GM23338 (cell line): ENCODE measurements around the gene KLK12. TPM values are rescaled to one million over a fixed set of nuclear protein-coding genes. Genes with fewer than 3 reads are reported as not detected.

Source experiments
- ATAC-seq: fragments of 200-7000 bp; cut with Tn5 transposase; 3 replicates; pipeline ENCODE4 v1.9.1; 2020
- DNase-seq: peaks from one replicate; pipeline ENCODE4 v3.0.0-alpha.2; 2015; ENCODE audit warnings: low spot score
- H2AFZ ChIP-seq: fragments of 200-600 bp; sonication (generic); 2 replicates; pipeline ENCODE4 v1.8.0; 2016; ENCODE audit warnings: antibody characterized with exemption, mild to moderate bottlenecking, moderate library complexity
- H3F3A ChIP-seq: fragments of 200-600 bp; sonication (generic); replicated peaks from 2 replicates; pipeline ENCODE4 v1.8.0; 2017; ENCODE audit warnings: antibody characterized with exemption, mixed run types, low read depth
- H3K27ac ChIP-seq: fragments of 200-600 bp; sonication (generic); 2 replicates; pipeline ENCODE4 v1.6.1; 2016; ENCODE audit warnings: low read depth
- H3K27me3 ChIP-seq: fragments of 200-600 bp; sonication (generic); 2 replicates; pipeline ENCODE4 v1.8.0; 2016; ENCODE audit warnings: mild to moderate bottlenecking, mixed run types, moderate library complexity; ENCODE audit not compliant: insufficient read depth
- H3K36me3 ChIP-seq: fragments of 200-600 bp; sonication (generic); 2 replicates; pipeline ENCODE4 v1.8.0; 2016; ENCODE audit warnings: mild to moderate bottlenecking; ENCODE audit not compliant: insufficient read depth
- H3K4me1 ChIP-seq: fragments of 200-600 bp; sonication (generic); 2 replicates; pipeline ENCODE4 v1.8.0; 2016; ENCODE audit warnings: mild to moderate bottlenecking, moderate library complexity; ENCODE audit not compliant: insufficient read depth
- H3K4me2 ChIP-seq: fragments of 200-600 bp; sonication (generic); 2 replicates; pipeline ENCODE4 v1.7.1; 2017; ENCODE audit warnings: mixed run types
- H3K4me3 ChIP-seq: fragments of 200-600 bp; sonication (generic); 2 replicates; pipeline ENCODE4 v1.6.1; 2016; ENCODE audit warnings: mixed run types
- H3K79me2 ChIP-seq: fragments of 200-600 bp; sonication (generic); replicated peaks from 2 replicates; pipeline ENCODE4 v1.8.0; 2017; ENCODE audit warnings: mild to moderate bottlenecking; ENCODE audit not compliant: insufficient read depth
- H3K9me2 ChIP-seq: fragments of 200-600 bp; sonication (generic); 2 replicates; pipeline ENCODE4 v1.8.0; 2017; ENCODE audit not compliant: insufficient read depth
- H4K20me1 ChIP-seq: fragments of 200-600 bp; sonication (generic); replicated peaks from 2 replicates; pipeline ENCODE4 v1.8.0; 2017; ENCODE audit warnings: mild to moderate bottlenecking; ENCODE audit not compliant: insufficient read depth
- H3K27ac Mint-ChIP-seq: 2 replicates; pipeline ENCODE4 v1.8.0; 2020; ENCODE audit warnings: inconsistent platforms, mild to moderate bottlenecking, moderate library complexity, mixed read lengths
- H3K27me3 Mint-ChIP-seq: 3 replicates; pipeline ENCODE4 v1.8.0; 2022; ENCODE audit warnings: low read depth, mild to moderate bottlenecking, moderate library complexity, mixed read lengths, inconsistent platforms; ENCODE audit not compliant: insufficient read depth, poor library complexity
- H3K36me3 Mint-ChIP-seq: 3 replicates; pipeline ENCODE4 v1.8.0; 2021; ENCODE audit warnings: low read depth, mild to moderate bottlenecking, inconsistent platforms, moderate library complexity, mixed read lengths
- H3K4me1 Mint-ChIP-seq: 3 replicates; pipeline ENCODE4 v1.8.0; 2020; ENCODE audit warnings: mild to moderate bottlenecking, inconsistent platforms, mixed read lengths
- H3K4me3 Mint-ChIP-seq: 3 replicates; pipeline ENCODE4 v1.8.0; 2021; ENCODE audit warnings: moderate library complexity, mild to moderate bottlenecking, inconsistent platforms, mixed read lengths
- H3K9me3 Mint-ChIP-seq: 3 replicates; pipeline ENCODE4 v1.8.0; 2020; ENCODE audit warnings: moderate library complexity, mild to moderate bottlenecking, inconsistent platforms, mixed read lengths
- CREB1 ChIP-seq: fragments of 250-450 bp; sonication (Bioruptor Pico); IDR thresholded peaks from 2 replicates; pipeline ENCODE4 v1.5.0; 2020; ENCODE audit warnings: low read depth, mild to moderate bottlenecking, moderate library complexity
- CTCF ChIP-seq, 2 experiments: fragments of 200-600 bp in 1 of 2; sonication (generic) in 1 of 2; conservative IDR thresholded peaks; 2 replicates each; pipeline versions ENCODE4 v1.5.1 to v1.6.1; 2016 to 2017; ENCODE audit warnings: antibody characterized with exemption in 2 of 2, low read depth in 2 of 2, mild to moderate bottlenecking in 2 of 2, moderate library complexity in 1 of 2
- EZH2 ChIP-seq: fragments of 200-600 bp; sonication (generic); IDR thresholded peaks from one replicate; pipeline ENCODE4 v1.8.0; 2017; ENCODE audit warnings: antibody characterized with exemption, mild to moderate bottlenecking, low read depth; ENCODE audit not compliant: unreplicated experiment
- JUNB ChIP-seq: IDR thresholded peaks from one replicate; pipeline ENCODE4 v1.6.1; 2016; ENCODE audit warnings: antibody characterized with exemption; ENCODE audit not compliant: unreplicated experiment
- POLR2AphosphoS5 ChIP-seq: IDR thresholded peaks from 2 replicates; pipeline ENCODE4 v1.6.1; 2016; ENCODE audit warnings: antibody characterized with exemption, low read depth
- STAT1 ChIP-seq: IDR thresholded peaks from one replicate; pipeline ENCODE4 v1.6.1; 2016; ENCODE audit warnings: antibody characterized with exemption; ENCODE audit not compliant: unreplicated experiment
- ZNF114 ChIP-seq: fragments of 250-450 bp; sonication (Bioruptor Pico); IDR thresholded peaks from 2 replicates; pipeline ENCODE4 v1.5.0; 2020; ENCODE audit warnings: mild to moderate bottlenecking, moderate library complexity
- ZNF331 ChIP-seq: fragments of 250-450 bp; sonication (Bioruptor Pico); IDR thresholded peaks from 2 replicates; pipeline ENCODE4 v1.5.0; 2020; ENCODE audit warnings: low read depth, mild to moderate bottlenecking, moderate library complexity
- polyA plus RNA-seq: library from polyadenylated mRNA; unstranded; fragments of >200 nt; fragmentation: Nextera tagmentation; extraction: Ambion mirVana; gene quantifications from 2 replicates; pipeline ENCODE4 v1.2.1, GENCODE V29; 2016
- total RNA-seq: library from RNA; depleted of rRNA; stranded (reverse); fragments of >200 nt; shearing (Covaris generic); gene quantifications from 2 replicates; pipeline ENCODE4 v1.2.3, GENCODE V29; 2014
- TF ChIP-seq, protein P1 (sequence below): IDR thresholded peaks from 2 replicates; pipeline ENCODE4 v1.6.1; 2016; ENCODE audit warnings: antibody characterized with exemption

The KLK12 gene
- total and polyA plus RNA-seq, 2 experiments from 2014 or later = not detected

- TF ChIP-seq, protein P1, sequence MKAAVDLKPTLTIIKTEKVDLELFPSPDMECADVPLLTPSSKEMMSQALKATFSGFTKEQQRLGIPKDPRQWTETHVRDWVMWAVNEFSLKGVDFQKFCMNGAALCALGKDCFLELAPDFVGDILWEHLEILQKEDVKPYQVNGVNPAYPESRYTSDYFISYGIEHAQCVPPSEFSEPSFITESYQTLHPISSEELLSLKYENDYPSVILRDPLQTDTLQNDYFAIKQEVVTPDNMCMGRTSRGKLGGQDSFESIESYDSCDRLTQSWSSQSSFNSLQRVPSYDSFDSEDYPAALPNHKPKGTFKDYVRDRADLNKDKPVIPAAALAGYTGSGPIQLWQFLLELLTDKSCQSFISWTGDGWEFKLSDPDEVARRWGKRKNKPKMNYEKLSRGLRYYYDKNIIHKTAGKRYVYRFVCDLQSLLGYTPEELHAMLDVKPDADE = no peak
- TF ChIP-seq JUNB (no peak), STAT1 (no peak), CTCF (conservative IDR thresholded peaks at IDR 0.05; ENCODE audit: low read depth in 2 of 2) (no peak), CREB1 (CRISPR knock-in tag) (no peak), EZH2 (no peak), POLR2AphosphoS5 (no peak), ZNF114 (CRISPR knock-in tag) (no peak)
- H3K36me3 ChIP-seq = no peaks in the 10 kb centered on the region
- no peaks in the 10 kb centered on the region for H3K4me1 ChIP-seq
- Mint-ChIP-seq H3K4me1 (no peaks in the 10 kb centered on the region), H3K4me3 (no peak overlapping the region), H3K36me3 (no peaks in the 10 kb centered on the region), H3K9me3 (no peaks in the 10 kb centered on the region), H3K27ac (no peak overlapping the region), H3K27me3 (peaks cover 2% of the 10 kb centered on the region)
- no peak overlapping the region for H3K27ac ChIP-seq
- DNase-seq (no peak), ATAC-seq (no peak)
- no peak overlapping the region for H3K4me2 ChIP-seq
- no peaks in the 10 kb centered on the region for H4K20me1 ChIP-seq
- H3K9me2 ChIP-seq = no peaks in the 10 kb centered on the region
- no peaks in the 10 kb centered on the region for H3F3A ChIP-seq
- H3K27me3 ChIP-seq = no peaks in the 10 kb centered on the region
- H3K79me2 ChIP-seq = no peaks in the 10 kb centered on the region
- no peak overlapping the region for H3K4me3 ChIP-seq
- H2AFZ ChIP-seq = no peak overlapping the region
These were observed 25.5 kb downstream of the KLK12 start for GRCh38 chr19:51009061-51009891.

- no peak overlapping the region for H3K4me3 ChIP-seq
- H3K9me3 Mint-ChIP-seq = no peaks in the 10 kb centered on the region
- H3F3A ChIP-seq = no peaks in the 10 kb centered on the region
- no peaks in the 10 kb centered on the region for H3K36me3 Mint-ChIP-seq
- no peak overlapping the region for H3K27ac Mint-ChIP-seq
- H3K9me2 ChIP-seq = no peaks in the 10 kb centered on the region
- no peaks in the 10 kb centered on the region for H3K27me3 ChIP-seq
- H4K20me1 ChIP-seq = no peaks in the 10 kb centered on the region
- no peak for ATAC-seq
- peaks cover 8% of the 10 kb centered on the region for H3K27me3 Mint-ChIP-seq
- peaks cover 4% of the 10 kb centered on the region; the same call in 1 of the 2 replicates for H3K4me1 ChIP-seq
- H2AFZ ChIP-seq = no peak overlapping the region
- no peaks in the 10 kb centered on the region for H3K36me3 ChIP-seq
- H3K27ac ChIP-seq = no peak overlapping the region
- H3K4me3 Mint-ChIP-seq = no peak overlapping the region
- DNase-seq = no peak
- peaks cover 3% of the 10 kb centered on the region; the same call in 2 of the 3 replicates for H3K4me1 Mint-ChIP-seq
- H3K4me2 ChIP-seq = no peak overlapping the region
- no peaks in the 10 kb centered on the region for H3K79me2 ChIP-seq
- TF ChIP-seq ZNF331 = no peak
- no peak for TF ChIP-seq CREB1 (CRISPR knock-in tag)
These were observed 27.3 kb downstream of the KLK12 start for GRCh38 chr19:51007488-51007887.
